Measurements from ENCODE around the gene SPRR1A. TPM values are rescaled to one million over a fixed set of nuclear protein-coding genes. Genes with fewer than 3 reads are reported as not detected.

Gene SPRR1A
- total and polyA plus RNA-seq, 2 experiments from 2014 or later = not detected

DNA sequence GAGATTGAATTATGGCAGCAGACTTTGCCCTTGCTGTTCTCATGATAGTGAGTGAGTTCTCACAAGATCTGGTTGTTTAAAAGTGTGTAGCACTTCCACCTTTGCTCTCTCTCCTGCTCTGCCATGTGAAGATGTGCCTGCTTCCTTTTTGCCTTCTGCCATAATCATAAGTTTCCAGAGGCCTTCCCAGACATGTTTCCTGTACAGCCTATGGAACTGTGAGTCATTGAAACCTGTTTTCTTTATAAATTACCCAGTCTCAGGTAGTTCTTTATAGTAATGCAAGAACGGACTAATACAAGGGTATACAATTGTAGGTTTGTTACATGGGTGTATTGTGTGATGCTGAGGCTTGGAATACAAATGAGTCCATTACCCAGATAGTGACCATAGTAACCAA lies 51.3 kb downstream of the SPRR1A start:
- TF ChIP-seq, protein P1, sequence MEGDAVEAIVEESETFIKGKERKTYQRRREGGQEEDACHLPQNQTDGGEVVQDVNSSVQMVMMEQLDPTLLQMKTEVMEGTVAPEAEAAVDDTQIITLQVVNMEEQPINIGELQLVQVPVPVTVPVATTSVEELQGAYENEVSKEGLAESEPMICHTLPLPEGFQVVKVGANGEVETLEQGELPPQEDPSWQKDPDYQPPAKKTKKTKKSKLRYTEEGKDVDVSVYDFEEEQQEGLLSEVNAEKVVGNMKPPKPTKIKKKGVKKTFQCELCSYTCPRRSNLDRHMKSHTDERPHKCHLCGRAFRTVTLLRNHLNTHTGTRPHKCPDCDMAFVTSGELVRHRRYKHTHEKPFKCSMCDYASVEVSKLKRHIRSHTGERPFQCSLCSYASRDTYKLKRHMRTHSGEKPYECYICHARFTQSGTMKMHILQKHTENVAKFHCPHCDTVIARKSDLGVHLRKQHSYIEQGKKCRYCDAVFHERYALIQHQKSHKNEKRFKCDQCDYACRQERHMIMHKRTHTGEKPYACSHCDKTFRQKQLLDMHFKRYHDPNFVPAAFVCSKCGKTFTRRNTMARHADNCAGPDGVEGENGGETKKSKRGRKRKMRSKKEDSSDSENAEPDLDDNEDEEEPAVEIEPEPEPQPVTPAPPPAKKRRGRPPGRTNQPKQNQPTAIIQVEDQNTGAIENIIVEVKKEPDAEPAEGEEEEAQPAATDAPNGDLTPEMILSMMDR (IDR thresholded peaks at IDR 0.05; ENCODE audit: low read depth, low read length) = no peak
- no peak overlapping the region for H3K4me3 ChIP-seq
- no peaks in the 10 kb centered on the region for H3K9me3 ChIP-seq (ENCODE audit: low read depth)
- no peaks in the 10 kb centered on the region for H3K4me1 ChIP-seq (ENCODE audit: low read depth)
- no peaks in the 10 kb centered on the region for H3K27me3 ChIP-seq
- no peak overlapping the region for H3K27ac ChIP-seq
- no peak for DNase-seq (ENCODE audit: low read depth in 1 of 2, low spot score in 1 of 2)
- H3K36me3 ChIP-seq = no peaks in the 10 kb centered on the region

Other genes starting within 250 kb of the SPRR1A start
- not detected in 2 replicates for gene KPRP, start 226.1 kb upstream of the SPRR1A start, total RNA-seq
- gene KPRP, start 226.1 kb upstream of the SPRR1A start, polyA plus RNA-seq = not detected in 2 replicates
- not detected in 2 replicates for gene LCE1F, start 208.9 kb upstream of the SPRR1A start, total RNA-seq
- not detected in 2 replicates for gene LCE1F, start 208.9 kb upstream of the SPRR1A start, polyA plus RNA-seq
- not detected in 2 replicates for gene LCE1E, start 197.8 kb upstream of the SPRR1A start, total RNA-seq
- gene LCE1E, start 197.8 kb upstream of the SPRR1A start, polyA plus RNA-seq = not detected in 2 replicates
- not detected in 2 replicates for gene LCE1D, start 187.4 kb upstream of the SPRR1A start, total RNA-seq
- not detected in 2 replicates for gene LCE1D, start 187.4 kb upstream of the SPRR1A start, polyA plus RNA-seq
- gene LCE1C, start 177.4 kb upstream of the SPRR1A start, total RNA-seq = not detected in 2 replicates
- not detected in 2 replicates for gene LCE1C, start 177.4 kb upstream of the SPRR1A start, polyA plus RNA-seq
- not detected in 2 replicates for gene LCE1B, start 172.1 kb upstream of the SPRR1A start, total RNA-seq
- not detected in 2 replicates for gene LCE1B, start 172.1 kb upstream of the SPRR1A start, polyA plus RNA-seq
- gene LCE1A, start 156.6 kb upstream of the SPRR1A start, total RNA-seq = not detected in 2 replicates
- not detected in 2 replicates for gene LCE1A, start 156.6 kb upstream of the SPRR1A start, polyA plus RNA-seq
- gene LCE6A, start 141.2 kb upstream of the SPRR1A start, total RNA-seq = not detected in 2 replicates
- gene LCE6A, start 141.2 kb upstream of the SPRR1A start, polyA plus RNA-seq = not detected in 2 replicates
- not detected in 2 replicates for gene LCE7A, start 124.1 kb upstream of the SPRR1A start, total RNA-seq
- gene LCE7A, start 124.1 kb upstream of the SPRR1A start, polyA plus RNA-seq = not detected in 2 replicates
- not detected in 2 replicates for gene SMCP, start 105.8 kb upstream of the SPRR1A start, total RNA-seq
- gene SMCP, start 105.8 kb upstream of the SPRR1A start, polyA plus RNA-seq = not detected in 2 replicates
- gene IVL, start 75.5 kb upstream of the SPRR1A start, total RNA-seq = not detected in 2 replicates
- not detected in 2 replicates for gene IVL, start 75.5 kb upstream of the SPRR1A start, polyA plus RNA-seq
- gene SPRR5, start 36.9 kb upstream of the SPRR1A start, total RNA-seq = not detected in 2 replicates
- gene SPRR5, start 36.9 kb upstream of the SPRR1A start, polyA plus RNA-seq = not detected in 2 replicates
- not detected in 2 replicates for gene SPRR4, start 13.4 kb upstream of the SPRR1A start, total RNA-seq
- not detected in 2 replicates for gene SPRR4, start 13.4 kb upstream of the SPRR1A start, polyA plus RNA-seq
- gene SPRR3, start 17.7 kb downstream of the SPRR1A start, total RNA-seq = not detected in 2 replicates
- gene SPRR3, start 17.7 kb downstream of the SPRR1A start, polyA plus RNA-seq = not detected in 2 replicates
- not detected in 2 replicates for gene SPRR1B, start 47.1 kb downstream of the SPRR1A start, total RNA-seq
- gene SPRR1B, start 47.1 kb downstream of the SPRR1A start, polyA plus RNA-seq = not detected in 2 replicates
- gene SPRR2D, start 57.0 kb downstream of the SPRR1A start, total RNA-seq = not detected in 2 replicates
- not detected in 2 replicates for gene SPRR2D, start 57.0 kb downstream of the SPRR1A start, polyA plus RNA-seq
- gene SPRR2A, start 73.4 kb downstream of the SPRR1A start, total RNA-seq = not detected in 2 replicates
- gene SPRR2A, start 73.4 kb downstream of the SPRR1A start, polyA plus RNA-seq = not detected in 2 replicates
- not detected in 2 replicates for gene SPRR2B, start 87.5 kb downstream of the SPRR1A start, total RNA-seq
- not detected in 2 replicates for gene SPRR2B, start 87.5 kb downstream of the SPRR1A start, polyA plus RNA-seq
- gene SPRR2E, start 110.4 kb downstream of the SPRR1A start, total RNA-seq = not detected in 2 replicates
- not detected in 2 replicates for gene SPRR2E, start 110.4 kb downstream of the SPRR1A start, polyA plus RNA-seq
- gene SPRR2F, start 129.4 kb downstream of the SPRR1A start, total RNA-seq = 2.9 and 5.1 TPM in 2 replicates
- 13.9 and 25.7 TPM in 2 replicates for gene SPRR2F, start 129.4 kb downstream of the SPRR1A start, polyA plus RNA-seq
- gene SPRR2G, start 166.8 kb downstream of the SPRR1A start, total RNA-seq = not detected in 2 replicates
- not detected in 2 replicates for gene SPRR2G, start 166.8 kb downstream of the SPRR1A start, polyA plus RNA-seq
- not detected in 2 replicates for gene LELP1, start 219.3 kb downstream of the SPRR1A start, total RNA-seq
- gene LELP1, start 219.3 kb downstream of the SPRR1A start, polyA plus RNA-seq = not detected in 2 replicates
- gene PRR9, start 233.5 kb downstream of the SPRR1A start, total RNA-seq = not detected in 2 replicates
- gene PRR9, start 233.5 kb downstream of the SPRR1A start, polyA plus RNA-seq = not detected in 2 replicates